B cell (primary cell): Measurements from ENCODE around the gene EMP3. TPM values are rescaled to one million over a fixed set of nuclear protein-coding genes. Genes with fewer than 3 reads are reported as not detected.

Experiments used
- ATAC-seq: fragments of 200-7000 bp; cut with Tn5 transposase; one replicate; pipeline ENCODE4 v1.10.0; 2021; ENCODE audit warnings: low read depth, mild to moderate bottlenecking, moderate number of reproducible peaks, moderate library complexity
- CTCF ChIA-PET: fragments of 350-600 bp; sonication (Branson Sonifier 250); formaldehyde crosslinking; loops from one replicate; lab custom pipeline; 2021; ENCODE audit warnings: antibody characterized with exemption, inconsistent platforms; lab: Charles Lee
- POLR2A ChIA-PET: fragments of 350-600 bp; sonication (Branson Sonifier 250); formaldehyde crosslinking; loops from one replicate; lab custom pipeline; 2021; ENCODE audit warnings: antibody characterized with exemption; lab: Charles Lee
- DNase-seq: peaks from one replicate; pipeline ENCODE4 v3.0.0; 2013
- H2AFZ ChIP-seq: 2 replicates; pipeline ENCODE4 v1.6.1; 2012; ENCODE audit warnings: mild to moderate bottlenecking, low read depth, low read length; ENCODE audit not compliant: insufficient read depth, poor library complexity, severe bottlenecking
- H3K27ac ChIP-seq, 2 donors: 1 replicate in 1 of 2; 2 replicates in 1 of 2; pipeline ENCODE4 v1.5.1; 2012 to 2013; ENCODE audit warnings: low read length in 2 of 2, mild to moderate bottlenecking in 2 of 2, moderate library complexity in 1 of 2
- H3K27me3 ChIP-seq, 4 experiments: fragments of 200-600 bp in 1 of 4; sonication (generic) in 1 of 4; replicated peaks in 1 of 4; 1 replicate in 2 of 4; 2 replicates in 2 of 4; pipeline versions ENCODE4 v1.6.1 to v1.7.0; 2013 to 2016; ENCODE audit warnings: low read length in 3 of 4, mild to moderate bottlenecking in 2 of 4, mixed read lengths in 1 of 4, moderate library complexity in 1 of 4; ENCODE audit not compliant: insufficient read depth in 4 of 4, control insufficient read depth in 3 of 4; ENCODE audit errors: control extremely low read depth in 1 of 4
- H3K36me3 ChIP-seq, 2 experiments: replicated peaks in 1 of 2; 1 replicate in 1 of 2; 2 replicates in 1 of 2; pipeline versions ENCODE4 v1.6.1 to v1.7.1; 2013; ENCODE audit warnings: low read length in 1 of 2; ENCODE audit not compliant: insufficient read depth in 2 of 2, control insufficient read depth in 1 of 2; ENCODE audit errors: control extremely low read depth in 1 of 2, extremely low read depth in 1 of 2
- H3K4me1 ChIP-seq, 2 donors: fragments of 200-600 bp in 1 of 2; sonication (generic) in 1 of 2; 1 replicate in 1 of 2; 2 replicates in 1 of 2; pipeline versions ENCODE4 v1.5.1 to v1.6.1; 2013 to 2017; ENCODE audit warnings: low read length in 2 of 2; ENCODE audit not compliant: control insufficient read depth in 2 of 2, insufficient read depth in 2 of 2
- H3K4me2 ChIP-seq: replicated peaks from 2 replicates; pipeline ENCODE3; 2012; ENCODE audit warnings: mild to moderate bottlenecking, low read depth, low read length; ENCODE audit not compliant: poor library complexity, severe bottlenecking
- H3K4me3 ChIP-seq, 5 experiments: fragments of 200-600 bp in 1 of 5; sonication (generic) in 1 of 5; 1 replicate in 3 of 5; 2 replicates in 2 of 5; pipeline versions ENCODE4 v1.5.1 to v1.7.0; 2011 to 2016; ENCODE audit warnings: low read length in 4 of 5, mild to moderate bottlenecking in 4 of 5, low read depth in 2 of 5, control low read depth in 1 of 5, moderate library complexity in 1 of 5; ENCODE audit not compliant: insufficient read depth in 1 of 5; ENCODE audit errors: control extremely low read depth in 1 of 5, extremely low read depth in 1 of 5
- H3K79me2 ChIP-seq: fragments of 200-600 bp; sonication (generic); one replicate; pipeline ENCODE4 v1.6.0; 2016; ENCODE audit warnings: low read length; ENCODE audit not compliant: control insufficient read depth, insufficient read depth
- H3K9ac ChIP-seq: fragments of 200-600 bp; sonication (generic); 2 replicates; pipeline ENCODE4 v1.6.1; 2017; ENCODE audit warnings: mild to moderate bottlenecking, low read length, moderate library complexity
- H3K9me3 ChIP-seq, 3 donors: one replicate each; pipeline versions ENCODE4 v1.6.1 to v1.7.1; 2013; ENCODE audit warnings: low read length in 2 of 3; ENCODE audit not compliant: control insufficient read depth in 2 of 3, insufficient read depth in 1 of 3; ENCODE audit errors: control extremely low read depth in 1 of 3
- H4K20me1 ChIP-seq: 2 replicates; pipeline ENCODE4 v1.6.0; 2012; ENCODE audit warnings: mild to moderate bottlenecking, low read length; ENCODE audit not compliant: insufficient read depth, control insufficient read depth, poor library complexity, severe bottlenecking
- H3K27ac Mint-ChIP-seq: one replicate; pipeline ENCODE4 v1.8.0; 2021; ENCODE audit warnings: mixed read lengths
- H3K27me3 Mint-ChIP-seq: one replicate; pipeline ENCODE4 v1.8.0; 2021; ENCODE audit warnings: mixed read lengths
- H3K4me1 Mint-ChIP-seq: one replicate; pipeline ENCODE4 v1.8.0; 2021; ENCODE audit warnings: mixed read lengths
- H3K4me3 Mint-ChIP-seq: one replicate; pipeline ENCODE4 v1.8.0; 2021; ENCODE audit warnings: mixed read lengths
- H3K9me3 Mint-ChIP-seq: one replicate; pipeline ENCODE4 v1.8.0; 2022; ENCODE audit warnings: mixed read lengths; ENCODE audit not compliant: insufficient read depth
- CTCF ChIP-seq: fragments of 200-600 bp; IDR thresholded peaks from one replicate; pipeline ENCODE4 v1.8.0; 2022; ENCODE audit warnings: antibody characterized with exemption, mild to moderate bottlenecking
- EZH2 ChIP-seq: IDR thresholded peaks from 2 replicates; pipeline ENCODE4 v1.6.1; 2012; ENCODE audit warnings: borderline replicate concordance, low read depth, mild to moderate bottlenecking, moderate library complexity, low read length; ENCODE audit not compliant: insufficient read depth, poor library complexity, severe bottlenecking
- WGBS: methylation state at CpG from one replicate; pipeline ENCODE4 v1.1.5; 2013; ENCODE audit warnings: missing lambda C conversion rate; ENCODE audit not compliant: insufficient coverage; 5-methylcytosine and 5-hydroxymethylcytosine counted together
- intact Hi-C: fragments of 100-400 bp; cut with micrococcal nuclease; formaldehyde crosslinking; loops from one replicate; pipeline ENCODE4 v1.10.0; 2022
- polyA plus RNA-seq: library from polyadenylated mRNA; depleted of rRNA; stranded (reverse); fragments of >200 nt; gene quantifications from 2 replicates; pipeline ENCODE4 v1.2.3, GENCODE V29; 2012
- total RNA-seq, 2 donors: library from RNA; stranded (reverse); fragments of 120-200 nt in 1 of 2; gene quantifications; 1 replicate in 1 of 2; 2 replicates in 1 of 2; pipeline versions ENCODE4 v1.2.3 to v1.2.4, GENCODE V29; 2013 to 2022

The EMP3 gene
- total and polyA plus RNA-seq, 2 donors (not counting 1 experiment from before 2014, with no cell fraction given) = 326 to 595 TPM

DNA sequence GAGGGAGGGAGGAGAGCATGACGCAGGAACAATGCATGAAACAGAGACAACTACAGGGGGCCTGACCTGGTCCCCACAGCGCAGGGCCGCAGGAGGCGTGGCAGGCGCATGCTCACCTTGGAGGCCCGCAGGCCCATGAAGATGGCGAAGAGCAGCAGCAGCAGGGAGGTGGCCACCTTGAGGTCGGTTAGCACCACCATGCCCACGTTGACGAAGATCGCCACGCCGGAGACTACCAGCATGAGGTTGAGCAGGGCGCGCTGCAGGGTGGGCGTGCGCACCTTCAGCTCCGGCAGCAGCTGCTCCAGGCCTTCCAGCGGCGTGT lies 17.0 kb downstream of the EMP3 start:
- Mint-ChIP-seq H3K27me3 (no peaks in the 10 kb centered on the region), H3K27ac (no peak overlapping the region), H3K9me3 (no peaks in the 10 kb centered on the region), H3K4me3 (no peak overlapping the region), H3K4me1 (no peaks in the 10 kb centered on the region)
- H3K9ac ChIP-seq = no peak overlapping the region
- TF ChIP-seq EZH2 (no peak), CTCF (no peak)
- POLR2A ChIA-PET = no interaction called here
- 95% methylated on average over 20 of the region's 20 CpGs for WGBS
- ATAC-seq (no peak), DNase-seq (no peak)
- H3K79me2 ChIP-seq = no peaks in the 10 kb centered on the region
- no peaks in the 10 kb centered on the region for H3K4me1 ChIP-seq
- no peak overlapping the region for H2AFZ ChIP-seq
- H3K9me3 ChIP-seq = no peaks in the 10 kb centered on the region
- H3K36me3 ChIP-seq = peaks cover 0 to 9% of the 10 kb centered on the region in 2 experiments
- H3K4me3 ChIP-seq = no peak overlapping the region
- intact Hi-C loops = no loop called here
- no peaks in the 10 kb centered on the region for H3K27me3 ChIP-seq
- no peaks in the 10 kb centered on the region for H4K20me1 ChIP-seq
- CTCF ChIA-PET = no interaction called here
- no peak overlapping the region for H3K4me2 ChIP-seq
- no peak overlapping the region for H3K27ac ChIP-seq

DNA sequence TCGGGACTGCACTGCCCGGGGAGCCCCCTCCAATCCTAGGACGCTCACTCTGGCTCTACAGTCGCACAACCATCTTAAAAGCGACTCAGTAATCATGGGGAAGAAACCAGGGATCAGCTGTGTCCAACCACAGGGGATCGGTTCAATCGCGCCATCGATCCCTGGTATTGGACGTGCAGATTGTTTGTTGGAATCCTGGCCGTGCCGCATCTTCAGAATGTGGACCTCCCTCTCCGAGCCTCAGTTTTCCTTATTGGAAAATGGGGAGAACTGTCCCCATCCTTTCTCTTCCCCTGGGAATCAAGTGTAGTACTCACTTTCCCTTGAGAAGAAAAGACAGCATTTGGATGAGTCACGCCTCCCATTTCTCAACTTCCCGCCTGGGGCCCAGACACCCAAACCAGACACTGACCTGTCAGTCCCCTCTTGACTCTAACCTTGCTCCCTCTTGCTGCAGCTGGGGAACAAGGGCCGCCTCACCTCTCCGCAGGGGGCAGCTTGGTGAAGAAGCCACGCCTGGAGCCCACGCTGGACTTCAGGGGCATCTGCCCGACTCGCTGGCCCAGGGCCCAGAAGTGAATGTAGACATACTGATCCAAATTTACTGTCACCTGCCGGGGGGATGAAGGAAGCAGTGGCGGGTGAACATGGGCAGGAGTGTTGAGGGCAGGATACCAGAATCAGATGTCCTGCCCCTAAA lies 17.6 kb downstream of the EMP3 start:
- Histone ChIP-seq H3K4me3 (no peak overlapping the region), H3K9ac (no peak overlapping the region), H3K27me3 (no peaks in the 10 kb centered on the region), H3K9me3 (no peaks in the 10 kb centered on the region), H4K20me1 (no peaks in the 10 kb centered on the region), H3K27ac (no peak overlapping the region), H3K36me3 (peaks cover 0 to 9% of the 10 kb centered on the region in 2 experiments), H3K4me2 (no peak overlapping the region), H2AFZ (no peak overlapping the region), H3K79me2 (no peaks in the 10 kb centered on the region), H3K4me1 (no peaks in the 10 kb centered on the region)
- no peak for TF ChIP-seq CTCF
- TF ChIP-seq EZH2 = no peak
- intact Hi-C loops = no loop called here
- Mint-ChIP-seq H3K4me1 (no peaks in the 10 kb centered on the region), H3K4me3 (no peak overlapping the region), H3K9me3 (no peaks in the 10 kb centered on the region), H3K27me3 (no peaks in the 10 kb centered on the region), H3K27ac (no peak overlapping the region)
- WGBS = 95% methylated on average over 20 of the region's 23 CpGs
- ATAC-seq (no peak), DNase-seq (no peak)
- ChIA-PET CTCF (no interaction called here), POLR2A (no interaction called here)
